Fibroblast of upper back skin (primary cell): ENCODE results near the gene NID1.

ENCODE experiments used
- DNase-seq: peaks from one replicate; pipeline ENCODE4 v3.0.0-alpha.2; 2013

Gene NID1

GRCh38 chr1:236063551-236063918 is 1.4 kb downstream of the NID1 start:
- DNase-seq: no peak

- no peak for DNase-seq
These were observed 4.6 kb downstream of the NID1 start for GRCh38 chr1:236060286-236060685.

- DNase-seq: no peak
These were observed 5.9 kb downstream of the NID1 start for GRCh38 chr1:236059011-236059410.

- peak; percentile 47 for DNase-seq
These were observed 6.6 kb downstream of the NID1 start for GRCh38 chr1:236058141-236058934.

- DNase-seq: no peak
These were observed 7.3 kb downstream of the NID1 start for GRCh38 chr1:236057546-236057945.

- DNase-seq: no peak
These were observed 12.5 kb downstream of the NID1 start for GRCh38 chr1:236052232-236052993.

GRCh38 chr1:236051242-236051791 is 13.6 kb downstream of the NID1 start:
- DNase-seq: no peak

- DNase-seq: no peak
These were observed 19.1 kb downstream of the NID1 start for GRCh38 chr1:236045771-236046170.

GRCh38 chr1:236044341-236044740 is 20.5 kb downstream of the NID1 start:
- no peak for DNase-seq

- DNase-seq: no peak
These were observed 23.0 kb downstream of the NID1 start for GRCh38 chr1:236041631-236042618.

GRCh38 chr1:236039740-236040685 is 24.9 kb downstream of the NID1 start:
- peak; percentile 43 for DNase-seq

GRCh38 chr1:236038034-236038433 is 26.9 kb downstream of the NID1 start:
- DNase-seq: no peak

GRCh38 chr1:236035681-236036101 is 29.2 kb downstream of the NID1 start:
- peak; percentile 62 for DNase-seq

- DNase-seq: no peak
These were observed 31.6 kb downstream of the NID1 start for GRCh38 chr1:236033336-236033735.

GRCh38 chr1:236030534-236030933 is 34.4 kb downstream of the NID1 start:
- DNase-seq: no peak

GRCh38 chr1:236029428-236029940 is 35.4 kb downstream of the NID1 start:
- no peak for DNase-seq

GRCh38 chr1:236027104-236027503 is 37.8 kb downstream of the NID1 start:
- DNase-seq: no peak

GRCh38 chr1:236025836-236026235 is 39.1 kb downstream of the NID1 start:
- no peak for DNase-seq

GRCh38 chr1:236024641-236025040 is 40.2 kb downstream of the NID1 start:
- no peak for DNase-seq

- DNase-seq: no peak
These were observed 40.8 kb downstream of the NID1 start for GRCh38 chr1:236023926-236024565.
